Lower leg skin (tissue), 3 donors: ENCODE data around the gene ETS1.

ENCODE experiments used
- CTCF ChIP-seq, 3 donors: fragments of 450-650 bp; IDR thresholded peaks; one replicate each; pipeline ENCODE4 v1.5.1; 2016; ENCODE audit warnings: antibody characterized with exemption in 3 of 3, mild to moderate bottlenecking in 3 of 3, moderate library complexity in 2 of 3
- POLR2A ChIP-seq, 2 donors: fragments of 450-650 bp; IDR thresholded peaks; one replicate each; pipeline ENCODE4 v1.6.1; 2016 to 2017; ENCODE audit warnings: antibody characterized with exemption in 2 of 2, mild to moderate bottlenecking in 1 of 2, moderate library complexity in 1 of 2

GRCh38 chr11:128463979-128464378 is 123.4 kb downstream of the ETS1 start:
- TF ChIP-seq CTCF (IDR thresholded peaks at IDR 0.05) (no peak), POLR2A (IDR thresholded peaks at IDR 0.05) (no peak)
